Suprapubic skin (tissue), 4 donors: ENCODE data around the gene MBD6. TPM values are rescaled to one million over a fixed set of nuclear protein-coding genes. Genes with fewer than 3 reads are reported as not detected.
"Not testable (repeated sequence)": the region's sequence is repeated elsewhere in the genome, so short reads cannot be mapped to it uniquely, and the experiment has no call there.

Experiments
- DNase-seq, 2 donors: peaks; one replicate each; pipeline ENCODE4 v3.0.0-alpha.2; 2019; ENCODE audit warnings: low spot score in 2 of 2
- H3K27ac ChIP-seq: fragments of 200-600 bp; sonication (generic); one replicate; pipeline ENCODE4 v1.5.1; 2019
- H3K27me3 ChIP-seq: fragments of 200-600 bp; sonication (generic); one replicate; pipeline ENCODE4 v1.5.1; 2019
- H3K36me3 ChIP-seq: fragments of 200-600 bp; sonication (generic); one replicate; pipeline ENCODE4 v1.5.1; 2019
- H3K4me1 ChIP-seq: fragments of 200-600 bp; sonication (generic); one replicate; pipeline ENCODE4 v1.5.1; 2019
- H3K4me3 ChIP-seq: fragments of 200-600 bp; sonication (generic); one replicate; pipeline ENCODE4 v1.5.1; 2019; ENCODE audit warnings: mild to moderate bottlenecking
- H3K9me3 ChIP-seq: fragments of 200-600 bp; sonication (generic); one replicate; pipeline ENCODE4 v1.5.1; 2019
- CTCF ChIP-seq, 2 donors: fragments of 200-600 bp in 1 of 2; fragments of 450-650 bp in 1 of 2; sonication (generic) in 1 of 2; IDR thresholded peaks; one replicate each; pipeline ENCODE4 v1.5.1; 2016 to 2019; ENCODE audit warnings: antibody characterized with exemption in 2 of 2, mild to moderate bottlenecking in 1 of 2, moderate library complexity in 1 of 2
- EP300 ChIP-seq: sonication (generic); formaldehyde crosslinking; IDR thresholded peaks from one replicate; pipeline ENCODE4 v1.6.1; 2017; ENCODE audit warnings: antibody characterized with exemption
- POLR2A ChIP-seq, 2 donors: fragments of 450-650 bp; IDR thresholded peaks; one replicate each; pipeline ENCODE4 v1.6.1; 2017; ENCODE audit warnings: antibody characterized with exemption in 2 of 2, mild to moderate bottlenecking in 2 of 2, moderate library complexity in 2 of 2
- POLR2AphosphoS5 ChIP-seq, 3 donors: sonication (generic); formaldehyde crosslinking; IDR thresholded peaks; one replicate each; pipeline ENCODE4 v1.6.1; 2017; ENCODE audit warnings: antibody characterized with exemption in 3 of 3
- WGBS: methylation state at CpG from one replicate; pipeline ENCODE4 v1.1.5; 2018; 5-methylcytosine and 5-hydroxymethylcytosine counted together
- total RNA-seq, 4 donors: library from RNA; depleted of rRNA; stranded (reverse); fragments of >200 nt; gene quantifications; one replicate each; pipeline ENCODE4 v1.1.0, GENCODE V29; 2016

Gene MBD6
- total RNA-seq, 4 donors from 2014 or later = 24.4 to 92.9 (median 36.8) TPM

GRCh38 chr12:57498132-57498502, 24.5 kb upstream of the MBD6 start:
- H3K27me3 ChIP-seq = no peaks in the 10 kb centered on the region
- 79% methylated on average over 9 of the region's 9 CpGs for WGBS
- H3K9me3 ChIP-seq = no peaks in the 10 kb centered on the region
- DNase-seq = no peak
- no peak for TF ChIP-seq CTCF (IDR thresholded peaks at IDR 0.05)
- TF ChIP-seq POLR2A (IDR thresholded peaks at IDR 0.05) = no peak
- no peak for TF ChIP-seq EP300
- TF ChIP-seq POLR2AphosphoS5 (IDR thresholded peaks at IDR 0.05) = no peak
- H3K4me1 ChIP-seq = no peaks in the 10 kb centered on the region
- no peak overlapping the region for H3K27ac ChIP-seq
- peaks cover 74% of the 10 kb centered on the region for H3K36me3 ChIP-seq
- H3K4me3 ChIP-seq = no peak overlapping the region

- TF ChIP-seq CTCF (IDR thresholded peaks at IDR 0.05) = no peak
- no peak for TF ChIP-seq POLR2AphosphoS5 (IDR thresholded peaks at IDR 0.05)
- no peak for TF ChIP-seq EP300
- no peak for TF ChIP-seq POLR2A (IDR thresholded peaks at IDR 0.05)
- peaks cover 78% of the 10 kb centered on the region for H3K36me3 ChIP-seq
- H3K4me1 ChIP-seq = no peaks in the 10 kb centered on the region
- H3K27ac ChIP-seq = no peak overlapping the region
- H3K9me3 ChIP-seq = no peaks in the 10 kb centered on the region
- WGBS = 93% methylated on average over 4 of the region's 4 CpGs
- no peaks in the 10 kb centered on the region for H3K27me3 ChIP-seq
- no peak overlapping the region for H3K4me3 ChIP-seq
- DNase-seq = no peak
Measured at GRCh38 chr12:57498571-57498970, 24.1 kb upstream of the MBD6 start.

GRCh38 chr12:57500213-57500612, 22.4 kb upstream of the MBD6 start:
- no peak overlapping the region for H3K27ac ChIP-seq
- H3K36me3 ChIP-seq = peaks cover 90% of the 10 kb centered on the region
- 92% methylated on average over 11 of the region's 11 CpGs for WGBS
- DNase-seq = no peak
- H3K9me3 ChIP-seq = no peaks in the 10 kb centered on the region
- H3K4me1 ChIP-seq = no peaks in the 10 kb centered on the region
- TF ChIP-seq POLR2AphosphoS5 (IDR thresholded peaks at IDR 0.05) (no peak), CTCF (IDR thresholded peaks at IDR 0.05) (no peak), EP300 (no peak), POLR2A (IDR thresholded peaks at IDR 0.05) (no peak)
- H3K27me3 ChIP-seq = no peaks in the 10 kb centered on the region
- H3K4me3 ChIP-seq = no peak overlapping the region

- H3K27ac ChIP-seq, H3K4me3 ChIP-seq, H3K4me1 ChIP-seq, DNase-seq, H3K27me3 ChIP-seq, H3K9me3 ChIP-seq: not testable (repeated sequence)
- 94% methylated on average over 22 of the region's 22 CpGs for WGBS
- H3K36me3 ChIP-seq = peaks cover 88% of the 10 kb centered on the region
Measured at GRCh38 chr12:57502311-57502969, 20.2 kb upstream of the MBD6 start.

- not testable (repeated sequence) for H3K9me3 ChIP-seq, H3K27me3 ChIP-seq, H3K4me3 ChIP-seq, H3K27ac ChIP-seq, DNase-seq, H3K4me1 ChIP-seq
- WGBS = 84% methylated on average over 4 of the region's 4 CpGs
- H3K36me3 ChIP-seq = peaks cover 82% of the 10 kb centered on the region
Measured at GRCh38 chr12:57506541-57506940, 16.1 kb upstream of the MBD6 start.

- not testable (repeated sequence) for H3K27me3 ChIP-seq, H3K27ac ChIP-seq, H3K4me1 ChIP-seq, H3K9me3 ChIP-seq, DNase-seq, H3K4me3 ChIP-seq
- 94% methylated on average over 11 of the region's 28 CpGs for WGBS
- H3K36me3 ChIP-seq = peaks cover 83% of the 10 kb centered on the region
Measured at GRCh38 chr12:57507796-57508195, 14.8 kb upstream of the MBD6 start.

GRCh38 chr12:57511161-57511560, 11.5 kb upstream of the MBD6 start:
- H3K27ac ChIP-seq = no peak overlapping the region
- WGBS = 88% methylated on average over 4 of the region's 4 CpGs
- DNase-seq = no peak
- H3K4me3 ChIP-seq = no peak overlapping the region
- no peaks in the 10 kb centered on the region for H3K9me3 ChIP-seq
- no peaks in the 10 kb centered on the region for H3K27me3 ChIP-seq
- no peak for TF ChIP-seq EP300
- no peak for TF ChIP-seq POLR2AphosphoS5 (IDR thresholded peaks at IDR 0.05)
- no peak for TF ChIP-seq POLR2A (IDR thresholded peaks at IDR 0.05)
- TF ChIP-seq CTCF (IDR thresholded peaks at IDR 0.05) = no peak
- no peaks in the 10 kb centered on the region for H3K4me1 ChIP-seq
- peaks cover 83% of the 10 kb centered on the region for H3K36me3 ChIP-seq
